IMR-90 (cell line): ENCODE measurements around the gene CHCHD4. TPM values are rescaled to one million over a fixed set of nuclear protein-coding genes. Genes with fewer than 3 reads are reported as not detected.

Experiments used
- ATAC-seq: fragments of 200-7000 bp; cut with Tn5 transposase; 2 replicates; pipeline ENCODE4 v1.9.1; 2020; ENCODE audit warnings: low read depth, mild to moderate bottlenecking, moderate library complexity
- BruUV-seq: library from RNA; stranded (reverse); fragments of 400-500 nt; replicated peaks from 2 replicates; lab custom pipeline; 2021; lab: Mats Ljungman, UMichigan
- CTCF ChIA-PET: fragments of 300-600 bp; formaldehyde crosslinking; extraction: SDS; loops from one replicate; lab custom pipeline; 2021; ENCODE audit warnings: antibody characterized with exemption; lab: Yijun Ruan, JAX
- POLR2A ChIA-PET: fragments of 300-600 bp; sonication (Branson Sonifier 250); formaldehyde crosslinking; loops from one replicate; lab custom pipeline; 2022; ENCODE audit warnings: antibody characterized with exemption; ENCODE audit not compliant: unreplicated experiment; lab: Charles Lee
- DNase-seq: peaks from one replicate; pipeline ENCODE4 v3.0.0; 2013
- H2AFZ ChIP-seq: replicated peaks from 2 replicates; pipeline ENCODE3; 2013; ENCODE audit warnings: low read length, mild to moderate bottlenecking; ENCODE audit not compliant: poor library complexity
- H2AK5ac ChIP-seq: 2 replicates; pipeline ENCODE4 v1.6.1; 2013; ENCODE audit warnings: low read depth, low read length, inconsistent platforms
- H2AK9ac ChIP-seq: replicated peaks from 2 replicates; pipeline ENCODE3; 2013; ENCODE audit warnings: mild to moderate bottlenecking, low read depth, low read length, moderate library complexity; ENCODE audit not compliant: poor library complexity
- H2BK120ac ChIP-seq: 2 replicates; pipeline ENCODE4 v1.6.1; 2013; ENCODE audit warnings: low read depth, low read length, inconsistent platforms
- H2BK15ac ChIP-seq: 3 replicates; pipeline ENCODE4 v1.6.1; 2013; ENCODE audit warnings: low read depth, low read length, inconsistent platforms
- H2BK20ac ChIP-seq: 2 replicates; pipeline ENCODE4 v1.6.1; 2013; ENCODE audit warnings: low read depth, mild to moderate bottlenecking, inconsistent platforms, low read length, moderate library complexity
- H2BK5ac ChIP-seq: 2 replicates; pipeline ENCODE4 v1.6.1; 2013; ENCODE audit warnings: mild to moderate bottlenecking, low read depth, low read length, inconsistent platforms; ENCODE audit not compliant: poor library complexity, severe bottlenecking
- H3K14ac ChIP-seq: replicated peaks from 2 replicates; pipeline ENCODE4 v1.6.1; 2013; ENCODE audit warnings: low read depth, low read length, inconsistent platforms
- H3K18ac ChIP-seq: 2 replicates; pipeline ENCODE4 v1.6.1; 2013; ENCODE audit warnings: low read depth, low read length, control low read depth
- H3K23ac ChIP-seq: 2 replicates; pipeline ENCODE4 v1.6.1; 2013; ENCODE audit warnings: low read depth, low read length, inconsistent platforms
- H3K27ac ChIP-seq: 2 replicates; pipeline ENCODE4 v1.5.1; 2013; ENCODE audit warnings: mild to moderate bottlenecking, control low read depth, low read length; ENCODE audit not compliant: insufficient read depth
- H3K27me3 ChIP-seq: 2 replicates; pipeline ENCODE4 v1.6.1; 2013; ENCODE audit warnings: low read length; ENCODE audit not compliant: control insufficient read depth, insufficient read depth
- H3K36me3 ChIP-seq: 2 replicates; pipeline ENCODE4 v1.6.1; 2013; ENCODE audit warnings: low read length, mixed read lengths; ENCODE audit not compliant: control insufficient read depth, insufficient read depth
- H3K4ac ChIP-seq: 2 replicates; pipeline ENCODE4 v1.6.1; 2013; ENCODE audit warnings: low read depth, low read length, inconsistent platforms
- H3K4me1 ChIP-seq: 2 replicates; pipeline ENCODE4 v1.6.1; 2013; ENCODE audit warnings: low read length, mixed read lengths; ENCODE audit not compliant: control insufficient read depth, insufficient read depth
- H3K4me2 ChIP-seq: 2 replicates; pipeline ENCODE4 v1.6.1; 2013; ENCODE audit warnings: low read depth, mild to moderate bottlenecking, control low read depth, low read length, moderate library complexity
- H3K4me3 ChIP-seq: 2 replicates; pipeline ENCODE4 v1.5.1; 2013; ENCODE audit warnings: low read depth, mild to moderate bottlenecking, control low read depth, low read length, moderate library complexity; ENCODE audit not compliant: insufficient read depth
- H3K56ac ChIP-seq: 2 replicates; pipeline ENCODE4 v1.6.1; 2013; ENCODE audit warnings: low read length, inconsistent platforms; ENCODE audit not compliant: insufficient read depth; ENCODE audit errors: extremely low read depth
- H3K79me1 ChIP-seq, 2 experiments: 2 replicates each; pipeline ENCODE4 v1.6.1; 2013; ENCODE audit warnings: low read length in 2 of 2, inconsistent platforms in 1 of 2, low read depth in 1 of 2
- H3K9ac ChIP-seq: 2 replicates; pipeline ENCODE4 v1.6.1; 2013; ENCODE audit warnings: low read depth, low read length, control low read depth
- H3K9me1 ChIP-seq: 2 replicates; pipeline ENCODE4 v1.6.1; 2013; ENCODE audit warnings: low read length, inconsistent platforms; ENCODE audit not compliant: insufficient read depth
- H3K9me3 ChIP-seq: 2 replicates; pipeline ENCODE4 v1.6.1; 2013; ENCODE audit warnings: low read length; ENCODE audit not compliant: control insufficient read depth, insufficient read depth
- H4K20me1 ChIP-seq: 2 replicates; pipeline ENCODE4 v1.6.1; 2013; ENCODE audit warnings: low read length, inconsistent platforms; ENCODE audit not compliant: insufficient read depth
- H4K5ac ChIP-seq: 2 replicates; pipeline ENCODE4 v1.6.1; 2013; ENCODE audit warnings: mild to moderate bottlenecking, low read depth, low read length, control low read depth
- H4K8ac ChIP-seq, 2 experiments: 2 replicates each; pipeline ENCODE4 v1.6.1; 2013; ENCODE audit warnings: low read depth in 2 of 2, low read length in 2 of 2, control low read depth in 1 of 2, inconsistent platforms in 1 of 2
- H4K91ac ChIP-seq: 2 replicates; pipeline ENCODE4 v1.6.1; 2013; ENCODE audit warnings: low read depth, low read length, inconsistent platforms; ENCODE audit not compliant: insufficient read depth
- BHLHE40 ChIP-seq: fragments of 150-350 bp; IDR thresholded peaks from 2 replicates; pipeline ENCODE4 v1.6.1; 2016; ENCODE audit warnings: mild to moderate bottlenecking, low read depth, low read length
- CEBPB ChIP-seq: IDR thresholded peaks from 2 replicates; pipeline ENCODE4 v1.6.1; 2012; ENCODE audit warnings: low read depth, low read length, improper control_type of control experiment
- CHD1 ChIP-seq: IDR thresholded peaks from 2 replicates; pipeline ENCODE4 v1.6.1; 2012; ENCODE audit warnings: low read depth, low read length, improper control_type of control experiment
- CTCF ChIP-seq: conservative IDR thresholded peaks from 2 replicates; pipeline ENCODE4 v1.5.1; 2012; ENCODE audit warnings: mild to moderate bottlenecking, low read depth, low read length, improper control_type of control experiment
- ELK1 ChIP-seq: fragments of 150-350 bp; IDR thresholded peaks from 2 replicates; pipeline ENCODE4 v1.6.1; 2016; ENCODE audit warnings: low read depth, mild to moderate bottlenecking, low read length, moderate library complexity, borderline replicate concordance
- FOS ChIP-seq: fragments of 150-350 bp; IDR thresholded peaks from 2 replicates; pipeline ENCODE4 v1.6.1; 2016; ENCODE audit warnings: low read depth, low read length
- MAFK ChIP-seq: IDR thresholded peaks from 2 replicates; pipeline ENCODE4 v1.6.1; 2012; ENCODE audit warnings: low read depth, low read length, improper control_type of control experiment
- MAZ ChIP-seq: IDR thresholded peaks from 2 replicates; pipeline ENCODE4 v1.6.1; 2012; ENCODE audit warnings: low read depth, mild to moderate bottlenecking, low read length, improper control_type of control experiment, moderate library complexity, borderline replicate concordance
- MXI1 ChIP-seq: IDR thresholded peaks from 2 replicates; pipeline ENCODE4 v1.6.1; 2012; ENCODE audit warnings: low read depth, mild to moderate bottlenecking, low read length, moderate library complexity, borderline replicate concordance
- NFE2L2 ChIP-seq: fragments of 150-350 bp; IDR thresholded peaks from 2 replicates; pipeline ENCODE4 v1.6.1; 2016; ENCODE audit warnings: low read depth, mild to moderate bottlenecking, low read length
- POLR2A ChIP-seq: IDR thresholded peaks from 2 replicates; pipeline ENCODE4 v1.6.1; 2012; ENCODE audit warnings: mild to moderate bottlenecking, low read depth, low read length
- RAD21 ChIP-seq: IDR thresholded peaks from 2 replicates; pipeline ENCODE4 v1.6.1; 2012; ENCODE audit warnings: low read length, improper control_type of control experiment
- RCOR1 ChIP-seq: IDR thresholded peaks from 2 replicates; pipeline ENCODE4 v1.6.1; 2012; ENCODE audit warnings: mild to moderate bottlenecking, low read length, improper control_type of control experiment; ENCODE audit not compliant: insufficient replicate concordance
- RFX5 ChIP-seq: IDR thresholded peaks from 2 replicates; pipeline ENCODE4 v1.8.0; 2012; ENCODE audit warnings: low read depth, mild to moderate bottlenecking, low read length, moderate library complexity
- SMC3 ChIP-seq: fragments of 150-350 bp; IDR thresholded peaks from 2 replicates; pipeline ENCODE4 v1.6.1; 2016; ENCODE audit warnings: low read depth, mild to moderate bottlenecking, antibody characterized with exemption, low read length, moderate library complexity
- USF2 ChIP-seq: fragments of 150-350 bp; IDR thresholded peaks from 2 replicates; pipeline ENCODE4 v1.6.1; 2017; ENCODE audit warnings: mild to moderate bottlenecking, antibody characterized with exemption, low read length, low read depth
- WGBS, 2 experiments: methylation state at CpG; one replicate each; pipeline versions ENCODE4 v1.1.5 to v1.1.7; 2013; ENCODE audit warnings: missing lambda C conversion rate in 2 of 2; ENCODE audit not compliant: insufficient read length in 1 of 2; ENCODE audit errors: extremely low coverage in 2 of 2; 5-methylcytosine and 5-hydroxymethylcytosine counted together
- dilution Hi-C: fragments of 300-500 bp; cut with HindIII; formaldehyde crosslinking; loops from one replicate; pipeline ENCODE4 v1.14.3; 2018; ENCODE audit warnings: low sequenced_read_pairs; ENCODE audit not compliant: unreplicated experiment
- in situ Hi-C: fragments of 300-500 bp; cut with MboI; formaldehyde crosslinking; loops from 3 replicates; pipeline ENCODE4 v1.14.3; 2019; ENCODE audit warnings: low sequenced_read_pairs, inconsistent platforms, mixed read lengths
- intact Hi-C: fragments of 100-400 bp; cut with micrococcal nuclease; formaldehyde crosslinking; loops from 2 replicates; pipeline ENCODE4 v1.10.0; 2022
- polyA plus RNA-seq, 3 experiments: library from polyadenylated mRNA; depleted of rRNA; stranded (reverse); fragments of >200 nt; gene quantifications; 2 replicates each; pipeline ENCODE4 v1.2.3, GENCODE V29; 2012; ENCODE audit warnings: low replicate concordance in 1 of 3
- total RNA-seq: library from RNA; depleted of rRNA; stranded (reverse); fragments of >200 nt; gene quantifications from 2 replicates; pipeline ENCODE4 v1.2.3, GENCODE V29; 2012

The CHCHD4 gene
- total and polyA plus RNA-seq, 2 of the 4 experiments (the other 2 are of a cell fraction) = 9.0 to 9.8 TPM

- Histone ChIP-seq H3K4ac (no peak overlapping the region), H3K79me1 (peaks cover 25 to 40% of the 10 kb centered on the region in 2 experiments), H3K9me1 (peaks cover 2% of the 10 kb centered on the region; the same call in 1 of the 2 replicates), H2AK9ac (no peak overlapping the region), H2BK120ac (no peak overlapping the region), H3K23ac (no peak overlapping the region), H2AFZ (no peak overlapping the region), H3K9me3 (no peaks in the 10 kb centered on the region), H3K18ac (no peak overlapping the region), H2AK5ac (no peak overlapping the region), H3K9ac (no peak overlapping the region), H3K36me3 (peaks cover 71% of the 10 kb centered on the region), H2BK15ac (no peak overlapping the region), H3K4me1 (no peaks in the 10 kb centered on the region), H3K27ac (no peak overlapping the region), H2BK20ac (no peak overlapping the region), H3K14ac (no peak overlapping the region), H3K27me3 (no peaks in the 10 kb centered on the region), H4K5ac (no peak overlapping the region), H4K20me1 (no peaks in the 10 kb centered on the region), H4K8ac (no peak overlapping the region), H3K4me2 (no peak overlapping the region), H3K56ac (no peak overlapping the region), H4K91ac (no peak overlapping the region), H2BK5ac (no peak overlapping the region), H3K4me3 (no peak overlapping the region)
- no TSS peak for BruUV-seq
- WGBS, 2 experiments = no CpG with 5 or more reads among the region's 7 CpGs
- intact Hi-C loops (no loop called here), in situ Hi-C loops (no loop called here), dilution Hi-C loops (no loop called here)
- ChIA-PET POLR2A (no interaction called here), CTCF (no interaction called here)
- no peak for TF ChIP-seq FOS
- TF ChIP-seq CHD1 = no peak
- no peak for TF ChIP-seq MXI1
- TF ChIP-seq SMC3 = no peak
- no peak for TF ChIP-seq RCOR1
- no peak for TF ChIP-seq POLR2A
- no peak for TF ChIP-seq BHLHE40
- TF ChIP-seq MAZ = no peak
- no peak for TF ChIP-seq ELK1
- no peak for TF ChIP-seq RFX5
- no peak for TF ChIP-seq CTCF
- TF ChIP-seq RAD21 = no peak
- TF ChIP-seq USF2 = no peak
- no peak for TF ChIP-seq NFE2L2
- TF ChIP-seq MAFK = no peak
- no peak for TF ChIP-seq CEBPB
- DNase-seq = no peak
- ATAC-seq = no peak
These were observed 31.5 kb upstream of the CHCHD4 start for GRCh38 chr3:14156201-14156600.
